Activated naive CD4-positive, alpha-beta T cell treated with anti-CD3 and anti-CD28 coated beads, Interleukin-2, amount 50 U/mL, for 16 hours (primary cell): Measurements from ENCODE around the gene PIPOX.

Source experiments
- DNase-seq: peaks from one replicate; pipeline ENCODE4 v3.0.0-alpha.2; 2020

The PIPOX gene, protein sequence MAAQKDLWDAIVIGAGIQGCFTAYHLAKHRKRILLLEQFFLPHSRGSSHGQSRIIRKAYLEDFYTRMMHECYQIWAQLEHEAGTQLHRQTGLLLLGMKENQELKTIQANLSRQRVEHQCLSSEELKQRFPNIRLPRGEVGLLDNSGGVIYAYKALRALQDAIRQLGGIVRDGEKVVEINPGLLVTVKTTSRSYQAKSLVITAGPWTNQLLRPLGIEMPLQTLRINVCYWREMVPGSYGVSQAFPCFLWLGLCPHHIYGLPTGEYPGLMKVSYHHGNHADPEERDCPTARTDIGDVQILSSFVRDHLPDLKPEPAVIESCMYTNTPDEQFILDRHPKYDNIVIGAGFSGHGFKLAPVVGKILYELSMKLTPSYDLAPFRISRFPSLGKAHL

DNA sequence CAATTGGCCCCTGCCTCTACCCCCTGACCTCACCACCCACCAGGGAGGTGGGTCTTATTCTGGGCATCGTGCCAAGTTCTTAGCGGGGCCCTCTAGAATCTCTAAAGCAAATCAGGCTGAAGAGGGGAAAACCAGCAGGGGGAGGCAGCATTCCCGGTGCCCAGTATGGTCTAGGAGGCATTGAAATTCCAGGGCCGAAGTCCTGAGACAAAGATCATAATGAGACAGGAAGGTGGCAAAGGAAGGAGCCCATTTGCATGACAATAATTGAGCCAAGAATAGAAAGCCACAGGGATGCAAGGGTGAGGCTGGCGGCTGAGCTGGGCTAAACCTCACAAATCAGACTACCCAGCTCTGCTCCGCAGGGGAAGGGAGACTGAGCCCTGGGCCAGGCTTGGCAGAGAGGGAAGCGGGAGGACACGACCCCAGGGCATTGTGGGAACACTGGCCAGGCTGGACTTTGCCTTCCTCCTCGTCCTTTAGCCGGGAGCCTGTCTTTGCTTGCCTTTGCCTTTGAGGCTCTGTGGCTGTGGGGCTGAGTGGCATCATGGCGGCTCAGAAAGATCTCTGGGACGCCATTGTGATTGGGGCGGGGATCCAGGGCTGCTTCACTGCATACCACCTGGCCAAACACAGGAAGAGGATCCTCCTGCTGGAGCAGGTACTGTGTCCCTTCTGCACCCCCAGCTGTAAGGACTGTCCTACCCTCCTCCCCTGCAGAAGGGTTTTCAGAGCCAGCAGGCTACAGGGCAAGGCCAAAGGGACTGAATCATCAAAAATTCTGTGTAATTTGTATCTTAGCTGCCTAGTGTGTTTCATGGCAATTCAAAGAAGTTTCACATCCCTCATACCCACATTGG is at the start of gene PIPOX:
Gene PIPOX, plus strand, starts transcription at position 463 of the 860 bp plus-strand sequence. Its CDS starts 85 bp downstream, at position 548.
- no peak for DNase-seq

DNA sequence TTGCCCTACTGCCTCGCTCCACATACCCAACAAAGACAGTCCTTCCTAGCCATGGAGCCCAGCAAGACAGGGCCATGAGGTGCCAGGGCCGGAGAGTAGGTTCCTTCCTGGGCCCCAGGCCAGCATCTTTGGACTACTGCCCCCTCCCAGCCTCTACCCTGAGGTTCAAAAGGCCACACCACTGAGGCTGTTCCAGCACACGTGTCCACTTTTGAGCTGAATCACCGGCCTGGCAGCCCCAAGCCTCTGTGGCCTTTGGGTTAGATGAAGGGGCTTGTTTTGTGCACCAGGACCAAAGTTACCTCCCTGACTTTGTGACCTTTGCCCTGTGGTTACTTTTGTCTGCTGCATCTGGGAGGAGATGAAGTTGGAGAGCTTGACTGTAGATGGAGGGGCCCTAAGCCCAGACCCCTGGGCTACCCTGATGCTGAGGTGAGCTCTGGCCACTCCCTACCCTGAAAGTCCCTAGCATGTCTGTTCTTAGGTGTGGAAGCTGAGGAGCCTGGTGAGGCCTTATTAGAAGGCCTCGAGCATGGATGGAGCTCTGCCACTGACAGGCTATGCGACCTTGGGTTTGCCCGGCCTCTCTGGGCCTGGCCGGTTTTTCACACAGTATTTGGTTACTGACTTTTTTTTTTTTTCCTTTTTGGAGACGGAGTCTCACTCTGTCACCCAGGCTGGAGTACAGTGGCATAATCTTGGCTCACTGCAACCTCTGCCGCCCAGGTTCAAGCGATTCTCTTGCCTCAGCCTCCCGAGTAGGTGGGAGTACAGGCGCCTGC is 49.1 kb upstream of the PIPOX start:
- DNase-seq, result no peak

DNA sequence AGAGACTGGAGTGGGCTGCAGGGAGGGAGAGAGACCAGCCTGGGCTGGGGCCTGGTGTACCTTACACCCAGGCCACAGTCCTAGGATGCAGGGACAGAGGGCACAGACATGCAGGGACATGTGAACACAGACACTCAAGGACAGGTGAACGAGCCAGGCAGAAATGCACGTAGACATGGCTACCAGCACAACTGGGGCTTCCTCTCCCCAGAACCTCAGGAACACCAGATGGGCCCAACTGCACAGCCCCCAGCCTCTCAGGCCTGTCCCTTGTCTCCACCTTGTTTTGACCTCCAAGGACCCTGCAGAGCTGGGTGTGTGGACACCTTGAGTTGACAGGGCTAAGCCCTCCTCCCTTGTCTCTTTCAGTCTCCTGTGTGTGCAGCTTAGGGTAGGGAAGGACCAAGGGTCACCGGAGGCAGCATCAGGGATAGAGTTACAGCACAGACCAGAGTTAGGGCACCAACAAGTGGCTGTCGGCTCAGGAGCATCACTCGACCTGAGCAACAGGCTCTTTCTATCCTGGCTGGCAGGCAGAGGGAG is 46.3 kb upstream of the PIPOX start:
- no peak for DNase-seq

DNA sequence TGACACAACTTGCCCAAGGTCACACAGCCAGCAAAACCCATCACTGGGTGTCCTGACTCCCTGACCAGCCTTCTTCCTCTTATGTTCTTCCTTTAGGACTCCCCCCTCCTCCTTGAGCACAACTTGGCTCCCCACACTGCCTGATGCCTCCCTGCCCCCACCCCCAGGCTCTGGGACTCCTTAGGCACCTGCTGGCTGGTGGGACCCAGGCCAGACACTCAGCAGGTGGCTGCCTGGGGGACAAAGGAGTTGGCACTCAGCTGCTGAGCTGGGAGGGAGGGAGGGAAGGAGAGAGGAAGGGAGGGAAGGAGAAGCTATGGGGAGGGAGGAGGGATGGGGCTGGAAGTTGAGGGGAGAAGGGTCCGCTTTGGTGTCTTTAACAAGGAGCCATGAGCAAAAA is 45.1 kb upstream of the PIPOX start:
- no peak for DNase-seq

DNA sequence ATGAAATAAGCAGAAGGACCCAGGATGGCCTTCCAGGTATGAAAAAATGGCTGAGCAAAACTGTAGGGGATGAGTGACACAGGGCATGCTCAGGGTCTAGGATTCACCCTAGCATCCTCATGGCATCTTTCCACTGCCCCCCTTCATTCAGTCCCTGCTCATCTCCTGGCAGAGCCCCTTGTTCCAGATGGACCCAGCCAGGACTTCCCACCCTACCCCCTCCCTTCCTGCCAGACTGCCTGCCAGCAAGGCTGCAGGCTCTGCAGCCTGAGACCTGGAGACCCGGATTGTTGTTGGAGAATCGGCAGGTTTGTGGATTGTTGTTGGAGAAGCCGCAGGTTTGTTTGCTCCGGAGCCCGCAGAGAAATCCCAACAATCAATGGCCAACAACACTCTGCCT is 43.7 kb upstream of the PIPOX start:
- no peak for DNase-seq

DNA sequence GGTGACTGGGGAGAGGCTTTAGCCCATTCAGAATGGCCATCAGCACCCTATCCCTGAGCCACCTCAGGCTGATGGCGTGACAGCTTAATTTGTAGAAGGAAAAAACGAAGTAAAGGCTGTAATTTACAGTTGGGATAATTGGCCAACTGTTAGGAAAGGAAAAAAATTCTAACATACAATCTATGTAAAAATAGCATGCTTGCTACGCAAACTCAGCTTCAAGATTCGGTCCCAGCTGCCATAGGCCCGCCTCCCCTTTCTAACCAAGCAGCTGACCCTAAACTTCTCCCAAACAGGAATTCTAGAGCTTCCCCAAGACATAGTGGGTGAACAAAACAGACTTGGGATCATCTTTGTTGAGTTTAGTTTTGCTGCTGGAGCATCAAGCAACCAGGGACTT is 42.0 kb upstream of the PIPOX start:
- DNase-seq, result no peak

DNA sequence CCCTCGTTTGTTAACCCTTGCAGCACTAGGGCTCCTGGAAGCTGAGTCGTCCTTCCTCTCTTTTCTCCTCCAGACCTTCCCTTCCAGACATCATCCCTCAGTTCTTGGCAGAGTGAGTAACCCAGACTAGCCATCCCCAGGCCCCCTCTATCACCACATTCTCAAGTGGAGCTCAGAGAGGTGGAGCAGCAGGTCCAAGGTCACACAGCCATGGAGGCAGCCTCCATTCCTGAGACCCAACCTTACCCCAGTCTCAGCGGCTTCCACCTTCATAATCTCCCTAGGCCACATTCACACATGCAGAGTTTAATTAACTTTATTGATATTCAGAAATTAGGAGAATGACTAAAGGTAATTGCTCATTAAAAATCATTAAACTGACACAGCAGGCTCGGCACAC is 40.1 kb upstream of the PIPOX start:
- no peak for DNase-seq

DNA sequence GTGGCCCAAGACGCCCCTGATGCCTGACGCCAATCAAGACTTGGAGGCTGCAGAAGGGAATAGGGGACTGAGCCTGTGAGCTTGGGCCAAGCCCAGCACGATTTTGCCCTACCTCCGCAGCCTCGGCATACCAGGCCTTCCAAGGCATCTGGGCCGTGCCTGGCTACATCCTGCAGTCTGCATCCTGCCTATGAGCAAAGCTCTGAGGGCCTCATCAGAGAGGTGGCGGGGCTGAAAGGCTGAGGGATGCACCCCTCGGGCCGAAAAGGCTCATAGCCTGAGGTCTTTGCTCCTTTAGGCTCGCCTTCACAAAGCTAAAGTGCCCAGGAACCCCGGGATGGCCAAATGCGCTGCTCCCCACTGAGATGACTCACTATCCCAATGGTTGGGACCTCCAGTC is 39.7 kb upstream of the PIPOX start:
- DNase-seq, result no peak

DNA sequence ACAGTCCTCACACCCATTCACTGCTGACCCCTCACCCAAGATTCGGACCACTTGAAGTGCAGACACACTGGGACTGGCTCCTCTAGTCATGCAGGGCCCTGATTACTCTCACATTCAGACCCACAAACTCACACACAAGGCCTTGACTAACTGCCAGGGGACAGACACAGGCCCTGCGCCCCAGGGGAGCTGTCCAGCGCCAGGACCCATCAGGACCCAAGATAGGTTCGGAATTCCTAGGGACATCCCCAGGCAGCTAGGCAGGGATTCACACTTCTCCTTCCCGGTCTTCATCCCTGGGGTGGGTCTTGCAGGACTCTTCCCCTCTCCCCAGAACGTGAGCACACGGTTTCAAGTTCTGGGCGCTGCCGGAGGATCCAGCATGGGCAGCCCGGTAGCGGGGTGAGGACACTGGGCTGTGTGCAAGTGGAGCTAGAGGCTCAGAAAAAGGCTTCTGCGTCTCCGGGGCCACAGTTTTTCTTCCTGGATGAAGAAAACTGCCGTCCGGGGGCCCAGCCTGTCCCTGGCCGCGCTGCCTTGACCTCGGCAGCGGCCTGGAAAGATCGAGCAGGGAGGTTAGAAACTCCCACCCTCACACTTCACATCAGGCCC is 38.8 kb upstream of the PIPOX start:
- no peak for DNase-seq

DNA sequence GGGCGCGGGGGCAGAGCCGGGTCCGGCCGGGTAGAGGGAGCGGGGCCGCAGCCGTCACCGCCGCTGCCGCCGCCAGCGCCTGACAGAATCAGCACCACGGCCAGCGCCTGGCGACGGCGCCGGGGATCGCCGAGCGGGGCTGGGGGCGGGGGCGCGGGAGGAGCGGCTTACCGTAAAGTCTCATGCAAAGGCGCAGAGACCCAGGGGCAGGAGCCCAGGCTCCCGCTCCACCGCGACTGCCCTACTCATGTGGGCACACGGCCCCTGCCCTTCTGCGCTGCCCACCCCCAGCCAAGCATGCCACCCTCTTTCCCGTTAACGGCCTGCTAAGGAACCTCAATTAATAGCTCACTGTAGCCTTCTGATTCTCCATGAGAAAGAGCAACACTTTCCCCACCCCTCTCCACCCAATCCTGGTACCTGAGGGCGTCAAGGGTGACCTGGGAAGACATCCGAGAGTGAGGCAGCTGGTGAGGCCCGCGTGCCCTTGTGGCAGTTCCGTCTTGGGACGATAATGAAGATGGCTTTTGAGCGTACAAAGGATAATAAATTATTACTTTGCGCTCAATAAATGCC is 36.9 kb upstream of the PIPOX start, which contains the start of gene SEZ6:
Gene SEZ6, minus strand, starts transcription at position 98 of the 576 bp plus-strand sequence. CDS start 164 bp downstream, outside the sequence.
- peak; percentile 75 for DNase-seq

DNA sequence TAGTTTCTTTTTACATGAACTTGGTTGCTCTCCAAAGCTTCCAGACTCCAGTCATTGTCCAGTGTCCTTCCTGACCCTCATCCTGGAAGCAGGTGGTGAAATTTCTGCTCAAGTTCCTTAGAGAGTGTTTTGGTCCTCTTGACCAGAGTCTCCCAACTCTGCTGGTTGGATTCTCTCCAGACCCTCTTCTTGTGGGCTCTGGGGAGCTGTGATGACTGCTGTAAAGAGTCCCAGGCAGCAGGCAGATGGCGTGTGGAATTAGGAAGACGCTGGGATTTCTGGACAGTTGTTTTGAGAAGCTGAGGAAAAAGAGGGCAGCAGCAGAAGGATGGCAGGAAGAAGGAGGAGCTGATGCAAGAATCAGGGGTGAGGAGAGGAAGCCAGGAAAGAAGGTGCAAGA is 35.5 kb upstream of the PIPOX start:
- no peak for DNase-seq

DNA sequence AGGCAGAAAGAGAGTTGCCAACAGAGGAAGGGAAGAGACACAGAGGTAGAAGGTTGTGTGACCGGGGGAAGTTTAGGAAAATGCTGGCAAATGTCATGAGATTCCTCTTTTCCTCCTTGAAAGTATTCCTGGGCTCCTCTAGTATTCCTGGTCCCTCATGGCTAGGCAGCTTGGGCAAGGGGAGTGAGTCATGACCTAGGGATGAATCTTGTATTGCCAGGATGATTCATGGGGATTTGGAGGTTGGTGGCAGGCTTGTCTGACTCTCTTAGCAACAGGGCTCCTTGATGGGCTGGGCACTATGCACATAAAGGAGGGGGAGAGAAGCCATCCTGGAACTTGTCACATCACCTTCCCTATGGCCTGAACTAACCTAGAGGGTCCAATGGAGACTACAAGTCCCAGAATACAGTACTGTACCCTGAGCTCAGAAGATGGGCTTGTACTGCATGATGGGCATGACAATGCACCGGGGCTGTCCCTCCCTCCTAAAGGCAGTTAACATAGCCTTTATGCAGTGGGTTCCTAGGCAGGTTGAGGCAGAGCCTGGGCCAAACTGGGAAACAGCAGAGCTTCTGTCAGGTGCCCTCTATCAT is 35.0 kb upstream of the PIPOX start:
- DNase-seq, result no peak

DNA sequence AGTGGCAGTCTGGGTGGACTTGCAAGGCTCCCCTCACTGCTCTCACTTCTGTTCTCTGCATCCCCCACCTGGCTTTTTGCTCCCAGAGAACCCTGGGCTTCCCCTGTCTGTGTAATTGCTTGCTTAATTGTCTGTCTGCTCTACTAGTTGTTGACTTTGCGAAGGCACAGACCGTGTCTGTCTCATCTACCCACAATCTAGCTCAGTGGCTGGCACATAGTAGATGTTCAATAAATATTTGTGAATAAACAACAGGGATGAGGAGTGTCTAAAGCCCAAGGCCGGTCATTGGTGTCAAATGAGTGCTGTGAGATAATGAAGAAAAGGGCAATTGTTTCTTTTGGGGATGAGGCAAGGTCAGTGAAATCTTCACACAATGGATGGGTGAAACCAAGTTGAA is 34.4 kb upstream of the PIPOX start:
- no peak for DNase-seq

DNA sequence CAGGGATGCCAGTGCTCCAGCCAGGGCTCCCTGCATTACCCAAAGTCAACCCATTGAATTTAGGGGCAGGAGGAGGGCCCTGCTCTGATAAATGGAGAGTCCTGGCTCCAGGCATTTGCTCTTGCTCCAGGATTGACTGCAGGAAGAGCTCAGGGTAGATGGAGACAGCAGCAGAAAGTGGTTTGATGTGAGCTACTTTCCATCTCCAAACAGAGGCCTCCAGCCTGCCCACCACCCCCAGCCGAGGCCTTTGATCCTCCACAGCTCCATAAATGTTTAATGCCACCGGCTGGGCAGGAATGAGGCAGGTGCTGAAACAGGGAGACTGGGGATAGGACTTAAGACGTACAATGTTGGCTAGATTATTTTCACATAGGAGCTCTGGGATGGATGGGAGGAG is 32.8 kb upstream of the PIPOX start:
- DNase-seq, result no peak

DNA sequence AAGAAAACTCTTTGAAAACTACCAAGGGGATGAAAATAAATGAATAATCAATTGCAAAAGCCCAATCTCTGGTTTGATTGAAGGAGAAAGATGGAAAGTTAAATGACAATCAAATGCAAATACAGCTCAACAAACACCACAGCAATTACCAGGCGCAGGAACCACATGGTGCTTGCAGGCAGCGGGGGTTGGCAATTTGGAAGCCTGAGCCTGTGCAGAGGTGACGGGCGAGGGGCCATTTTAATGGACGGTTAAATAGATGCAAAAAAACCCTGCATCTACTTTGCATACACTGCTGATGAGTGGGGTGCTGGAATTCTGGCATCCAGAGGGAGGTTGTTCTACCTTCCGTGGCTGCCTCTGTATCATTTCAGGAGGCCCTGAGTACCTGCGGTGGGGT is 32.4 kb upstream of the PIPOX start:
- no peak for DNase-seq

DNA sequence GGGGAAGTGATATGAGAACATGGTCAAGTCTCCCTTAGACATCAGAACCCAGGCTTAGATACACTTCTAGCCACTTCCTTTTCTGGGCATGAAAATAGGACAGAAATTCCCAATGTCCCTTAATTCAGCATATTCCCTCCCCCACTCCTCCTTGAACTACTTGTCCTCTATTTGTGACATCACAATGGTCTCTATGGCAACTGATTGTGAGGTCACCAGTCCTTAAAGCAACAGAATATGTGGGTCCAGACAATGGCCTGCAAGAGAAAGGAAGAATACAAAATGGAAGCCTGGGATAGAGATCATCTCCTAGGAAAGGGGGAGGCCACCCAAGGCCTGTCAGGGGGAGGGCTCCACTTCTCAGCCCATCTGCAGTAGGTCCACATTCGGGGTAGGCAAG is 30.4 kb upstream of the PIPOX start:
- no peak for DNase-seq

DNA sequence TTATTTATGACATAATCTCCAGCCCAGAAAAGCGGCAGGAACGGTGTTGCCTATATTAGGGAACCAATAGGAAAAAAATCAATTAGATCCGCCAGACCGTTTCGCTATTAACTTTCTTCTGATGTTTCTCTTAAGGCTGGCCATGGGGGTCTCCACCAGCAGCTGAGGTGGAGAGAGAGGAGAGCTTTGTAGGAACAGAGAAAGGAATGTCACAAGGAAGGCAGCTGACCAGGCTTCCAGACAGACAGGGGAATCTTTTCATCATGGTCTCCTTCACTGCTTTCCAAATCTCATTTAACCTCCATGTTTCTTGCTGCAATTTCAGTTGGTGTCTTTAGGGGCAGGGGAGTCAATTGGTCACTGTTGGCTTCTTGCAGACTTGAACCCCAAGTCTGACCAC is 28.2 kb upstream of the PIPOX start:
- DNase-seq, result no peak

DNA sequence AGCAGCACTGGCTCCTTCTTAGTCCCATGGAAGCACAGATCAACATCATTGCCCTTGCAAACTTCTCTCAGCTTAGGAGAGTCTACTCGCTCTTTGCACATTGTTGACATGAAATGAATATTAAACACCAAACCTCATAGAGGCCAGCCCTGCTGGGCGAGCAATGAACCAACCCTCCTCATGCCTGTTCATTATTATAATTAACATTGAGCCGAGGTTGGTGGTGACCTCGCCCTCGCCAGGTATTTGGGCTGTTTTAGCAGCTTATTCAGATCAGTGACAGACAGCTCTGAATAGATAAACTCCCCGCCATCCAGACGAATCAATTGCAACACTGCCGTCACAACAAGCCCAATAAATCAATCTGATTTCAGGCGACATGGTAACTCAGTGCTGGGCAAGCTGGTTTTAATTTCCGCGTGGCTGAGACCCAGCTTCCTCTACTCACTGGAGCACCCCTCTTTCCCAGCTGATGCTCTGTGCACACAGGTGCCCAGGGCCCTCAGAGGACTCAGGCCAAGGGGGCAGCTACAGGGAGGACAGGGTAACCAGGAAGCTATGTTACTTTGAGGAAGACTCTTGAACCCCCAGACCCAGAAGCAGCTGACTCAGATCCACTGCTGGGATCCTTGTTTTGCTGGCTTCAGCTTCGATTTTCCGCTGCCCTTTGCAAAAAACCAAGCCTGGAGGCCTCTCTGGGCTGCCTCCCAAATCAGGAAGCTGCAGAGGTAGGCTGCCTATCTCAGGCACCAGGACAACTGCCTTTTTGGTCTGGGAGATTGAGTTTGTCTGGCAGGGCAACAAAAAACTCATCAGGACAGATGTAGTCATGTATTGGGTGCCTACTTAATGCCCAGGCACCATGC is 26.4 kb upstream of the PIPOX start:
- DNase-seq, result no peak

DNA sequence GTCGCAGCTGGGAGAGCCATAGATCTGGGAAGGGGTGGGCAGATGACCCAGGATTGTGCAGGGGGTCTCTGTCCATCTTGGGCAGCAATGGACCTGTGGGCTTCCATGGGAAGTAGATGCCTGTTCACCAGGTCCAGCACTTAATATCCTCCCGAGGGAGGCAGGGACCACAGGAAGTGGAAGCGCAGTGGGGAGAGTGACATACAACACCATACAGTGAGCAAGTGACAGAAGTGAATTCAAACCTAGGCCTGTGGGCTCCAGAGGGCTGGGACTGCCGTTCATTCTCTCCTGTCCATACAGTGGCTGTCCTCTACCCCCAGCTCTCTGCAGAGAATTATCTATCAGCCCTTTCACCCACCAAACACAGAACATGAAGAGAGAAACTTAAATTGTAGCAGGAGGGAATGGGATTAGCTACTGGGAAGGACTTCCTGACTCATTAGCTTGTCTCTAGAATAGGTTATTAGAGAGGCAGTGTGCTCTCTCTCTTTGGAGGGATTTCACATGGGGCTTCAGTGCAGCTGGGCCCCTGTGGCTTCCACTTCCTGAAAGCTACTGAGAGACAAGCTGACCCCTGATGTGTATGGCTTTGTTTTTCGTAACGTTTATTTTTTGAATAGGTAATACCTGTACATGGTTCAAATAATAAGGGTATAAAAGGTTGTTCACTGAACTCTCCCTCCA is 24.0 kb upstream of the PIPOX start:
- DNase-seq, result no peak
